ENCODE measurements around the gene CYP1B1.
A peak's percentile ranks its signal among the peaks of the same experiment; 100 is the strongest.

The CYP1B1 gene

DNA sequence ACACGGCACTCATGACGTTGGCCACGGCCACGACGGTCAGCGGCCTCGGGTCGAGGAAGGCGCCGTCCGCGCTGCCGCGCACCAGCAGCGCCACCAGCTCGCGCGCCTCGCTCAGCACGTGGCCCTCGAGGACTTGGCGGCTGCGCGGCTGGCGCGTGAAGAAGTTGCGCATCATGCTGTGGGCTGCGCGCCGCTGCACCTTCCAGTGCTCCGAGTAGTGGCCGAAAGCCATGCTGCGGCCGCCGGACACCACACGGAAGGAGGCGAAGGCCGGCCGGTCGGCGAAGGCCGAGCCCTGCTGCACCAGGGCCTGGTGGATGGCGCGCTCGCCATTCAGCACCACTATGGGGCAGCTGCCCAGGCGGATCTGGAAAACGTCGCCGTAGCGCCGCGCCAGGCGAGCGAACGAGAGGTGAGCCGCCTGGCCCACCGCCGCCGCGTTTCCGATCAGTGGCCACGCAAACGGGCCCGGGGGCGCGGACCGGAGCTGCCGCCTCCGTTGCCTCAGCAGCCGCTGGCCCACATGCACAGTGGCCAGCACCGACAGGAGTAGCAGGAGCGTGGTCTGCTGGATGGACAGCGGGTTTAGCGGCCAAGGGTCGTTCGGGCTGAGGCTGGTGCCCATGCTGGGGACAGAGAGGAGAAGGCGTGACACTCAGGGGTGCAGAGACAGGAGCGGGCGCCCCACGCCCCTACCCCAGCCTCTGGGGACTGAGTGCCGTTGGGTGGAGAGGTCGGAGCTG lies 1.0 kb downstream of the CYP1B1 start:
- DNase-seq = peak in 1 of 2 experiments; percentile 39

DNA sequence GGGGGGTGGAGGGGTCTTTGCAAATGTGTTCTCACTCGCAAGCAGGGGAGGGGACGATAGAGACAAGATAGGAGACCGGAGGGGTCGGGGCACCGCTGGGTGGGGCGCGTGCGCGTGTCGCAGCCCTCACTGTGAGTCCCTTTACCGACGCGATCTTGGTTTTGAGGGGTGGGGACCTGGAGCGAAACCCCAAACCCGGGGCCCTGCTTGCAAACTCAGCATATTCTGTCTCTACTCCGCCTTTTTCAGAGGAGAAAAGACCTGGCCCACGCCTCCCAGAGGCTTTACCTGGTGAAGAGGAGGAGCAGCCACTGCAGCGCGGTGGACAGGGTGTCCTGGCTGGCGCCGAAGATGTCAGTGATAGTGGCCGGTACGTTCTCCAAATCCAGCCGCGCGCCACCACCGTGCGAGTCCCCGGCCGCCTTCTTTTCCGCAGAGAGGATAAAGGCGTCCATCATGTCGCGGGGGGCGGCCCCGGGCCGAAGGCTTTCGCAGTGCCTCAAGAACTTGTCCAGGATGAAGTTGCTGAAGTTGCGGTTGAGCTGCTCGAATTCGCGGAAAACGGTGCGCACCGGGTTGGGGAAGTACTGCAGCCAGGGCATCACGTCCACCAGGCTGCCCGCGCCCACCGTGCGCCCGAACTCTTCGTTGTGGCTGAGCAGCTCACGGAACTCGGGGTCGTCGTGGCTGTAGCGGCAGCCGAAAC lies 1.7 kb downstream of the CYP1B1 start:
- no peak for DNase-seq

DNA sequence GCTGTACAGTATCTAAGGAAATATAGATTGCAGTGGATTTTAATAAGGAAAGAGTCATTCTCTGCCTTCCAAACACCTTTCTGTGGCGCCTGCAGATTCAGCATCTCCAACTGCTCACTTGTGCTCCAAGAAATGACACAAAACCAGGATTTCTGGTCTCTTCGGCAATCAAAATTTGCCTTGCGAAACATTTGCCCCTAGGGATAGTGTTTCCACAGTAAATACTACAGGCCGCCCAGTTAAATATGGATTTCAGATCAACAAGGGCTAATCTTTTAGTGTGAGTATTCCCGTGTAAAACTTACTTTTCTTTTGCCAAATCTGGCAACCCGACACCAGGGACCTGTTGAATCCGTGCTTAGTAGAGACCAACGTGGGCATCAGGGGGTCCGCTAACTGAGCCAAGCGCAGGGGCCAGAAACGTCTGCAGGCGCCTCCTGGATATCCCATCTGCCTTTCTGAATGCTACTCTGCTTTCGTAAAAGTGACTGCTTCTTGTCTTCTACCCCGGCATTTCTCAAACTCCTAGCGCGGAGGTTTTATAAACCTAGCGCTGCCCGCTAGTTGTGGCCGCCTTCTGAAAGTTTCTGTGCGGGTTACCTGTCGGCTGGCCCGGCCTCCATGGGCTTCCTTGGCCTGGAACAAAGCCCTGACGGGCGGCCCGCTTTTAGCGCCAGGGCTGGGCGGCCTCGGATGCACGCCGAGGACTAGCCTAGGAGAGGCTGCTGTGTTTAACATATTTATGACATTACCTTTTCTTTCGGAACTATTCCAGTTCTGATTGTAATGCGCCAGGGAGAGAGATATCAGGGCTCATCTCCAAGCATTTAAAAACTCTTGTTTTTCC lies 2.5 kb downstream of the CYP1B1 start:
- DNase-seq = no peak

GRCh38 chr2:38070438-38070837 lies 5.5 kb downstream of the CYP1B1 start:
- DNase-seq = no peak

DNA sequence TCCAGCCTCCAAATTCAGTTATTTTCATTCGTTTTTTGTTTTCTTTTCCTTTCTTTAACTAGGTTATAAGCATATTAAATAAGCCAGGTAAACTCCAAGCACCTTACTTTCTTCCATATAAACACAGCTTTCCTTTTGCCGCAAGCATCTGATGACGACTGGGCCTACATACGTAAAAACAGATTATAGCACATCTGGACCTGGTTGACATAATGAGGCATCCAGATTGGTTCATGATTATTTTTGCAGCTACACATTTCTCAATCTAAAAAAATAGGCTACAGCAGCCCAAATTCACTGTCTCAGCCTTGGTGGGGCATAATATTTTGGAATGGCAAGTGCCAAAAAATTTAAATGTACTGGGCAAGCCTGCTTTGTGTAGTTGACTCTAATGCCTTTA lies 7.7 kb downstream of the CYP1B1 start:
- DNase-seq = no peak

DNA sequence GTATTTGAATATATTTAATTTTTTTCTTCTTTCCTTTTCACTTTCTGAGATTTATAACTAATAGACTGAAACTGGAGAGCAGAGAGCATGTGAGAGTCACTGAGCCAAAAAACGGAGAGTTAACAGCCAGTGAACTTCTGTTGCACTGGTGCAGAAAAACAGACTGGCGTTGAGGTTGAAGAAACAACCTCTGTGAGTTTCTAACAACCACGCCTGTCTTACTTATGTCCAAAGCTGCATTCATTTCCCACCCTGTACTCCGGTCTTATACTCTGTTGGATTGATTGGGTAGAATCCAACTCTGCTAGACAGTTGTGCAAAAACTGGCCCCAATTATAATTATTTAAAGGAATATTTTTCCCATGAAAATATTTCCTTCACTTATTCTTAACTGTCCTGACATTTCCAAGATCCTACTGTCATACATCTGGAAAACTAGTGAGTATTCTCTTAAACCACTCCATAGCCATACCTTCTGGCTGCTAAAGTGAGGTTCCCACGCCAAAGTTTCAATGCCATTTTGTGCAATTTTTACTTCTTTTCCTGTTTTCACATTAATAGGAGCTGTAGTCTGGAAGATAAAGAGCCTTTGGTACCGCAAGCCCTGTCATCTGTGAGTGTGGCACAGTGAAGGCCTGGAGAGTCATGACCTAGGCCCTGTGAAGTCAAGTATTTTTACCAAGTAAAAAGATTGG lies 9.4 kb downstream of the CYP1B1 start:
- no peak for DNase-seq

- no peak for DNase-seq
Observed at GRCh38 chr2:38065502-38066135, 10.3 kb downstream of the CYP1B1 start.

DNA sequence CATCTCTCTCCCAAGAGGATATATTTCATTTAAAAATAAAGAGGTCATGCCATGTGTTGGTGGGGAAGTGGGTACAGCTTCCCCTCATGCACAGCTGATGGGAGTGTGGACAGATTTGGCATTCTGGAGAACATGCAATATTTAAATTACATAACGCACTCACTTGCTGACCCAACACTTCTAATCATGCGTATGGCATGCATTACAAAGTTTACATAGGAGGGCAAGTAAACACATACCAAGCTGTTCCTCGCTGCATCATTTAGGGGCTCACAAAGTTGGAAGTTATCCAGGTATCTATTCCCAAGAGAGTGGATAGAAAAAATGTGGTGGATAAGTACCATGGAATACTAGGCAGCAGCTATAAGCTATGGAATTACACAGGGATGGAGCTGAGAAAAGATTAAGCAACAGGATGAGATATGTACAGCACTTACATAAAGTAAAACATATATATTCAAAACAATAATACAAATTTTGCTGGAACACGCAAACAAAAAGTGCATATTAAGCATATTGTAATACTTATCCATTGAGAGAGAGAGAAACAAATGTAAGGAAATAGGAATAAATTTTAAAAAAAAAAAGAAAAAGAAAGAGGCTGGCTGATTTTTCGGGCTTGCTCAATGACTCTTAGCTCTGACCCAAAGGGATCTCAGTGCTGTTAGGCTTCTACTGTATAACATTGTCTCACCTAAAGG lies 11.0 kb downstream of the CYP1B1 start:
- DNase-seq = no peak

GRCh38 chr2:38060236-38061018 lies 15.5 kb downstream of the CYP1B1 start:
- no peak for DNase-seq

- DNase-seq = no peak
Observed at GRCh38 chr2:38057651-38058410, 18.1 kb downstream of the CYP1B1 start.

GRCh38 chr2:38056216-38056615 lies 19.7 kb downstream of the CYP1B1 start:
- DNase-seq = no peak

DNA sequence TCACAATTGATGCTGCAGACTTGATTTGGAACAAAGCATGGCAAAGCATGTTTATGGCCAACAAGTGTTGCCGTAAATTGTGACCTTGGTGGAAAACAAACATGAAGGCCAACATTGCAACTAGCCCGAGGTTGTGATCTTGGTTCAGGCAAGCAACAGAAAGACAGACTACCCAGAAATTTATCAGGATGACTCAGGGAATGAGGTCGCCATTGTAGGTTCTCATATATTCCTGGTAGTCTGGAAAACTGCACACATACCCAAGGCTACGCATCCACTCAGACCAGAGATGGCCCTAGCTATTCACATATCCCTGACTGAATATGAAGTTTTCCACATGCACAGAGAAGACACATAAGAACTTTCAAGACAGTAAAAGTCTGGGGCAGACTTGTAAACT lies 30.1 kb downstream of the CYP1B1 start:
- no peak for DNase-seq

GRCh38 chr2:38039121-38039910 lies 36.6 kb downstream of the CYP1B1 start:
- no peak for DNase-seq

GRCh38 chr2:38038682-38039081 lies 37.3 kb downstream of the CYP1B1 start:
- DNase-seq = no peak

DNA sequence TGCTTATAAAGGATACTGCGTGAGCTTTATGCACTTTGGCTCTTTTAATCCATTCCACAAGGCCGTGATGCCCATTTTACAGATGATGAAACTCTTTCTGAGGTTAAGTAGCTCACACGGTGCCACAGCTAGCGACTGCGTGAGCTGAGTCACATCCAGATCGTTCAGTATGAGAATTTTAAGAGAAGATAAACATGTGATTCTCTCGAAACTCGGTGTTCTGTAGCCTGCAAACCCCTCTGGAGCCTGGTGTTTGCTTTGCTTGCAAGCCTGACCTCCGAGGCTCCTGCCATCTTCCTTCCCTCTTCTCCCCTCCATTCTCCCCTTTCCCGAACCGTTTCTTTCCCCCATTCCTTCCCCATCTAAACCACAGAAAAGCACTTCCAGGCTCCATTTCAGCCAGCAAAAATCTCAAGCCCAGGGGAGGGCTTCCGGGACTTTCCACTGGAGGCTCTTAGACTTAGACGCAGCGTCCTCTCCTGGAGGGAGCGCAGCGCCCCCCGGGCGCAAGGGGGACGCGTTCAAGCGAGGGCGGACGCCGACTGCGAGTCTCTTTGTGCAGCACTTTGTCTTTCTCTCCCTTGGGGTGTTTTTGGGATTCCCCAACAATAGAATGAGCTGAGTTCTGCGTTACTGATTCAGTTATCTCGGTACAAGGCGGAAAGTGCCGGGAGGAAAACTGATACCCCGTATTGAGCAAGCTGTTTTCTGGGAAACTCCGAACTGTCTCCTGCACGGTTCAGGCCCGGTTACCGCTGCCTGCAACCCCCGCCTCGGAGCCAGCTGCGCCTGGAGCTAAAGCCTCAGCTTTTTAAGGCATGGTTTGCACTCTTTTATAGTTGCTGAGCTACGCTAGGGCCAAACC lies 38.0 kb downstream of the CYP1B1 start:
- DNase-seq = peak in 1 of 2 experiments; percentile 43

GRCh38 chr2:38037325-38037724 lies 38.6 kb downstream of the CYP1B1 start:
- DNase-seq = no peak

DNA sequence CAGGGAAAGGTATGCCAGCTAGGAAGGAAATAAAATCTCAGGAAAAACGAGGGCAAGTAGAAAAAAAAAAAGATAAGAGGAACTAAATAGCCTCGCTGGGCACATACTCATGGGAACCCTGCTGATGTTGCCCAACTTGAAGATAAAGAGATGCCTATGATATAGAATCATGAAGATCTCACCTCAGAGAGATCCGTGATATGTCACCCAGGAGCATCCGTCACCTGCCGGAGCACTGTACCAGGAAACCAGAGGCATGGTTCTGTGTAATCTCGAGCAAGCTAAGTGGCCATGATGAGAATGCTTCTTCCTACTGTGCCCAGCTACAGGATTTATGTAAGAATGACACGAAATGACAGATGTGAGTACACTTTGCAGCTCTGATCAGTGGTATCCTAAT lies 40.0 kb downstream of the CYP1B1 start:
- no peak for DNase-seq

DNA sequence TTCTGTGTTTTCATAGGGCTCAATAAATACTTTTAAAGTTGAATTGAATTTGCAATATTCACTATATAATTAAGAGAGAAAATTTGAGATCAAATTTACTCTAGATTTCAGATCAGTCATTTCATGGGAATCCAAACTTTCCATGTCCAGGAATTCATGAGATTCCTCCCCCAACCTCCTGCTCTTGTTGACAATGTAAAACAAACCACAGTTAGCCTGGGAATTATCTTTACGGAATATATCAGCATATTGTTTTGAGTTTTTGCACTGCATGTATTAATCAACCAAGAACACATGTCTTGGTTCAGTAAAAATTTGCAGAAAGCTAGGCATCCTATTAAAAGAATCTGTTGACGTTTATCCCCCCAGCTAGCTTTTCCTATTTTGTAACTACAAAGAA lies 42.3 kb downstream of the CYP1B1 start:
- DNase-seq = no peak
